NCI-H446 (cell line): Measurements from ENCODE around the gene USP49.

Source experiments
- DNase-seq, 2 experiments: peaks; one replicate each; lab custom pipeline; 2025; lab: John Stamatoyannopoulos, UW

The USP49 gene

DNA sequence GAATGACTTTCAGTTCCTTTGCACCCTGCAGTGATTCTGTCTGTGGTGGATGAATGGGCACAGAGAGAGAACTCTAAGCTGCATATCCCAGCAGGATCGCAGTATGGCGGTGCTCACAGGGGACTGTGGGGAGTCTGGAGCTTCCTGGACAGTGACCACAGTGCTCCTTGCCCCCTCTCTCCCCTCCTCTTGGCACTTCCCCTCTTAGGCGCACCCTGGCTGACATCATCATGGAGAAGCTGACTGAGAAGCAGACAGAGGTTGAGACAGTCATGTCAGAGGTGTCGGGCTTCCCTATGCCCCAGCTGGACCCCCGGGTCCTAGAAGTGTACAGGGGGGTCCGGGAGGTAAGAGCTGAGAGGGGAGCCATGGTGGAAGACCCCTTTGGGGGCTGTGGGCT is 34.7 kb upstream of the USP49 start:
- no peak for DNase-seq

- no peak for DNase-seq
Observed at GRCh38 chr6:41927253-41927652, 32.1 kb upstream of the USP49 start.

DNA sequence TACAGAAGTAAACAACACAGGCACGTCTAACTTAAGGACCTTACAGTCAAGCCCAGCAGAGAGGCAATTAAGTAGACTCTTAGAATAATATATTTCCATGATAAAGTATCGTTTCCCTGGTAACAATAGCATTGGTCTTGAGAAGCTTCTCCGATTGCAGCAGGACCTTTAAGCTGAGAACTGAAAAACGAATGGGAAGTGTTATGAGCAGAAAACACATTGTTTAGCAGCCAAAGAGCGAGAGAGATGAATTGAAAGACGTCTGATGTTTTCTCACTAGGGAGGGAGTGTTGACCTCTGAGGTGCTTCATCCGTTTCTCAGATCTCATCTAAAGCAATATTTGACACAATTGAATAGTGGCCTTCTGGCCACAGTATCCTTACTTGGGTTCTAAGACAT is 27.0 kb upstream of the USP49 start:
- DNase-seq, result no peak

GRCh38 chr6:41921712-41921998 is 26.5 kb upstream of the USP49 start:
- DNase-seq, result no peak

DNA sequence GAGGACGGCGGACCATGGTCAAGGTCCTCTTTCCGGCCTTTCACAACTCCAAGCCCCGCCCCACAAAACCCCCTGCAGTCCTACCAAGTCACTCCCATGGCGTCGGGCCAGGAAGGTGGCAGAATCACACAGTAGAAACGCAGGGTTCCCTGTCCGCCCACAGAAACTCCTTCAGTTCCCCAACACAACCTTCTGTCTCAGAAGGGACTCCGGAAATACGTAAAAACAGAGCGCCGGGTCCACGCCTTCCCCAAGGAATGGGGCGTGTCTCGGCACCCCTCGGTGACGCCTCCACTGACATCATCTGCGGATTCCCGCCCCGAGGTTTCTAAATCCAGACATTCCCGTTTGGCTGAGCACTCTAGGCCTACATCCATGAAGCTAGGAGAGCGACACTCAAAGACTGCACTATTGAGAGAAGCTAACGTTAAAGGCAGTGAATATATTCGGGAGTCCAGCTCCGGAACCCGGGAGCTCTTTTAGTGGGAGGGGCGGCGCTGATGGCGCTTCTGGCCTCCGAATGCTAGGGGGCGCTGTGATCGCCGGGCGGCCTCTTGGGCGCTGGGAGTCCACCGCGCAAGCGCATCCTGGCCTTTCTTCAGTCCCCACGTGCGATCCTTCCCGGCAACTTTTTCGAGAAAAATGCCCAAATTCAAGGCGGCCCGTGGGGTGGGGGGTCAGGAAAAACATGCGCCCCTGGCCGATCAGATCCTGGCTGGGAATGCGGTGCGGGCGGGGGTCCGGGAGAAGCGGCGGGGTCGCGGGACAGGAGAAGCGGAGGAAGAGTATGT is 25.9 kb upstream of the USP49 start, which contains the start of the genes BYSL and MED20:
BYSL (plus strand) TSS at position 579 of the 791 bp plus-strand sequence; CDS start at position 643, 64 bp downstream.
MED20 (minus strand) TSS at position 219 of the 791 bp plus-strand sequence; CDS start at position 98, 121 bp downstream.
- peak; percentile 93 to 94 for DNase-seq

GRCh38 chr6:41917528-41917927 is 22.4 kb upstream of the USP49 start:
- DNase-seq, result no peak

DNA sequence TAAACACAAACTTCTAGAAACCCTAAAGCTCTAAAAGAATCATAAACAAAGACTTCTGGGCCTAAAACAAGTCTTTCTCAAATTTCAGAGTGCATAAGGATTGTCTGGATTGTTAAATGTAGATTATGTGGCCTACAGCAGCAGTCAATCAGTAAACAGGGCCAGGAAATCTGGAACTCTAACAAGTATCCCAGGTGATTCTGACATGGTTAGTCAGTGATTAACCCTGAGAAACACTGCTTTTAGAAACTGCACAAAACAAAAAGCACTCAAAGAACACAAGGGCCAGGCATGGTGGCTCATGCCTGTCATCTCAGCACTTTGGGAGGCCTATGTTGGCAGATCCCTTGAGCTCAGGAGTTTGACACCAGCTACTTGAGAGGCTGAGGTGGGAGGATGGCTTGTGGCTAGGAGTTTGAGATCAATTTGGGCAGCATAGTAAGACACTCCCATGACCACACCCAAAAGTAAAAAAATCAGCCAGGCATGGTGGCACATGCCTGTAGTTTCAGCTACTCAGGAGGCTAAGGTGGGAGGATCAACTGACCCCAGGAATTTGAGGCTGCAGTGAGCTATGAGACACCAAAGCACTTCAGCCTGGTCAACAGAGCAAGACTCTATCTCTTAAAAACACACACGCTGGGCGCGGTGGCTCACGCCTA is 19.8 kb upstream of the USP49 start:
- no peak for DNase-seq

- no peak for DNase-seq
Observed at GRCh38 chr6:41914343-41914742, 19.2 kb upstream of the USP49 start.

- no peak for DNase-seq
Observed at GRCh38 chr6:41909727-41910126, 14.6 kb upstream of the USP49 start.

DNA sequence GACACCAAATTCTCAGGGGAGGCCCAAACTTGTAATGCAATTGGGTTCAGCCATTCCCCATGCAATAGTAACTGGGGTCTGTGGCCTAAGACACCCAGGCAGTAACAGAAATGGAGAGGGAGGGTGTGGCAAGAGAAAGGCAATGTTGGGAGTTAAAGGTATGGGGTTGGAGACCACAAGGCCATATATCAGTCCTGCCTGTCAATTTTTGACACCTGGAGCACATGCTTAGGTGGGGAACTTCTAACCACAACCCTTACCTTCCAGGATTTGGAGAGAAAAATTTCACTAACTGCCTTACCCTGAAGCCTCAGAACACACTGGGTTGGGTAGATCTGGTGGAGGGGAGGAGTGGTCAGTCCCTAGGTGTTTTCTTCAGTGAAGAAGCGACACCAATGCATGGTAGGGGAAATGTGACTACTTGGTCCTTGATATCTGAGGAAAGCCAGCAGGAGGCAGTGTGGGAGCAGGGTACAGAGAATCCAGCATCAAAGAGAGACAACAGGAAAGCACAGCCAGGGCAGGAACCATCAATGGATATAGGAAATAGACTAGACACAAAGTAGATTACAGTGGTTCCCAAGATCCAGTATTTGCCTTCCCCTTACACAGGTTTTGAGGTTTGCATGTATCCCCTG is 6.8 kb upstream of the USP49 start:
- peak in 1 of 2 experiments; percentile 7 for DNase-seq

- no peak for DNase-seq
Observed at GRCh38 chr6:41900861-41901260, 5.7 kb upstream of the USP49 start.

- no peak for DNase-seq
Observed at GRCh38 chr6:41896281-41896680, 1.1 kb upstream of the USP49 start.

DNA sequence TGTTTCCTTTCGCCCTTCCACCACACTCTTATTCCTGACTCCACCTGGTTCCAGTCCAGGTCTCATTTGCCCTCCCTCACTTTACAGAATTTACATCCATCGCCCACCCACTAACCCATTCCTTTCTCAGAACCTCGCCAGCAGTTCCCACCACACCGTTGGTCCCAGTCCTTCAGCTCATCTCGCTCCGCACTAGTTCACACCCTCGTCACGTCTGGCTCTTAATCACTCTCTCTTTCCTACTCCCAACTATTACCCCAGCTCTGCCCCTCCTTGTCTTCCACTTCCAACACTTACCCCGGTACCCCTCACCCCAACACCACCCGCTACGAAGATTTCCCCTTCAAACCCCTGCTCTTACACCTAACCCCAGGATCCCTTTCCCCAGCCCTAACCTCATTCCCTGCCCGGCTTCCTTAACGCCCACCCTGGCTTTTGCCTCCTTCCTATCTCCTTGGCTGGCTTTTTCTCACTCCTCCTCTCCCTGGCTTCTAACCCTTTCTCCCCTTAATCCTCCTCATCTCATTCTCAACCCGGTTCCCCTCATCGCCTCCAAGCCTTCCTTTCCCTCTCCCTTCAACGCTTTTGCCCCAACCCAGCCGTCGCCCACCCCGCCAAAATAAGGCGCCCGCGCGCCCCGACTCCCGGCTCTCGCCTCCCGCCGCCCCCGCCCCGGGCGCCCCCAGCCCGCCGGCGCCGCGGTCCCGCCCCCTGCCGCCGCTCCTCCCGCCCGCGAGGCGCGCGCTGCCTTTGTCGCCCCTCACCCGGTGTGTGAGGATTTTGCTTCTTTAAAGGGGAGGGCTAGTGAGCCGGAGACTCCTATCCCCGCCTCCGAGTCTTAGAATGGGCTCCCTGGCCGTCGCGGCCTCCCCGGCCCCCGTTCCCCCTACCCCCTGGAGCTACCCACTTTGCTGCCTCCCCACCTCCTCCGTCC is 542 bp downstream of the USP49 start:
- no peak for DNase-seq

GRCh38 chr6:41892921-41893564 is 2.1 kb downstream of the USP49 start:
- DNase-seq, result no peak

DNA sequence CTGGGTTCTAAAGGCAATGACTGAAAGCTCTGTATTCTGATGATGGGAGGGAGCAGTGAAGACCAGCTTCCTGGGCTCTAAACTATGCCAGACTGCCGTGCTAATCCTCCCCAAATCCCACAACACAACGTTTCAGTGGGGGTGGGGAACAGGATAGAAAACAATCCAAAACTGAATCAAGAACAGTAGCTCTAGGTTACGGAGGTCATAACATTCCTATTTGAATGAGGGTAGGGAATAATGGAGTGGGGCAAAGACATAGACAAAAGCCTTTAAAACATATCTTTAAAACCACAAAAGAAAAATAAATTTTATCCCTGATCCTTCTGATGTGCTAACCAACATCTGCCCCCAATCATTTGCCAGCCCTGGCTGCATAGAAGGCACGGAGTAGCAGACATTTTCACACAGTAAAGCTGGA is 7.8 kb downstream of the USP49 start:
- DNase-seq, result no peak

DNA sequence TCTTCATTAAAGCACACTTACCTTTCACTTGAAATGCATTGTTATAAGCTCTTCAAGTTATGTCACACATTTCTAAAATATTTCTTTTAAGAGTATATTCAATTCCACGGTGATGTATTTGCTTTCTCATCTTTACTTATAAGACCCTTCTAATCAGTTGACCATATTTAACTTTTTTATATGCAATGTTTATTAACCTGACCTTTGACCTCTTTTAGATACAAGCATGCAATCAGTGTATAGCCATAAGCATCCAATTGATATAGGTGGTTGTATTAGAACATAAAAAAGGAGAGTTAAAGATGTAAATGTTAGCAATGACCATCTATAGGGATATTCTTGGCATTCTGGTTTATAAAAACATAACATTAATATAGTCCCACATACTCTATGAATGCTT is 9.2 kb downstream of the USP49 start:
- DNase-seq, result no peak

DNA sequence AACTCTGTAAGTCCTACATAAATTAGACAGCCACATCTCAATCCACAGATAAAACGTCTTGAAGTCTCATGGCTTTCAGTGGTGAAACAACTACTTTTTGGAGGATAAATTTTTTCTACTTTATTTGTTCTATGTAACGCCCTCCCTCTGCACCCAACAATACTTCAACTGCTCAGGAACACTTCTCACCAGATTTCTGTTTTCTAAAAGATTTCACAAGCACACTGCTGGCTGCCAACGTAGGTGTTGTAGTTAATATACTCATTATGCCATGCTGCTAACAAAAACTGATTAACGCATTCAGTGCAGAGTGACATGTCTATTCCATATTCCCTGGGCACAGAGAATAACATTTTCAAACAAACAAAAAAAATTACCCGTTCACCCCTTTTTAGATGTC is 10.2 kb downstream of the USP49 start:
- no peak for DNase-seq

DNA sequence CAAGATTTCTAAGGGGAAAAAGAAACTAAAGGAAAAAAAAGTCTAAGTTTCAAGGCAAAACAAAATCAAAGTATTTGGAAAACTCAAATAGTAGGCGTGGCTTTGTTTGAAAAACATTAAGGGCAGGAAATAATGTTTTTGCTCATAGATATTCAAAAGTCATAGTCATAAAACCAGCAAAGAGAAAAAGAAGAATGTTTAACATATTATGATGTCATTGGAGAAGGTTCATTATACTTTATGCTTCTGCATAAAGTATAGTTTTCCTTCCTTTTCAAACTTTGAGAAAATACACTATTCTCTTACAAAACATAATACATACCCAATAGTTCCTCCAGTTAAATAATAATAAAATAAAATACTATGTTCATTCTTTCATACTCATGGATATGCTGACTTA is 13.7 kb downstream of the USP49 start:
- no peak for DNase-seq

DNA sequence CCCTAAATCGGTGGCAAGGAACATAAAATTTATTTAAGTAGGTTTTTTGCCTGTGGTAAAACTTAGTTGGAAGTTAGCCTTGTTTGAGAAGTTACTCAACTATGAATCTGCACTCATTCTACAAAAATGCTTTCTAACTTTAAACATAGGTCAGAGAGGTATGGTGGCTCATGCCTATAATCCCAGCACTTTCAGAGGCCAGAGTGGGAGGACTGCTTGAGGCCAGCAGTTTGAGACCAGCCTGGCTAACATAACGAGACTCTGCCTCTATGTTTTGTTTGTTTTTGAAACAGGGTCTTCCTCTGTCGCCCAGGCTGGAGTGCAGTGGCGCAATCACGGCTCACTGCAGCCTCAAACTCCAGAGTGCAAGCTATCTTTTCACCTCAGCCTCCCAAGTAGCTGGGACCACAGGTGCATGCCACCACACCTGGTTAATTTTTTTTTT is 16.2 kb downstream of the USP49 start:
- DNase-seq, result no peak

GRCh38 chr6:41878246-41878645 is 16.9 kb downstream of the USP49 start:
- DNase-seq, result no peak

- no peak for DNase-seq
Observed at GRCh38 chr6:41877051-41877680, 18.0 kb downstream of the USP49 start.
